HG03457 (cell line): ENCODE measurements around the gene VEGFA.

Experiments
- ATAC-seq: cut with Tn5 transposase; IDR thresholded peaks from one replicate; pipeline ENCODE4 v1.9.1; 2021; ENCODE audit warnings: moderate number of reproducible peaks; ENCODE audit not compliant: unreplicated experiment

VEGFA gene

GRCh38 chr6:43782764-43783513 is 12.9 kb downstream of the VEGFA start:
- ATAC-seq: no peak

GRCh38 chr6:43784049-43784855 is 14.2 kb downstream of the VEGFA start:
- no peak for ATAC-seq

DNA sequence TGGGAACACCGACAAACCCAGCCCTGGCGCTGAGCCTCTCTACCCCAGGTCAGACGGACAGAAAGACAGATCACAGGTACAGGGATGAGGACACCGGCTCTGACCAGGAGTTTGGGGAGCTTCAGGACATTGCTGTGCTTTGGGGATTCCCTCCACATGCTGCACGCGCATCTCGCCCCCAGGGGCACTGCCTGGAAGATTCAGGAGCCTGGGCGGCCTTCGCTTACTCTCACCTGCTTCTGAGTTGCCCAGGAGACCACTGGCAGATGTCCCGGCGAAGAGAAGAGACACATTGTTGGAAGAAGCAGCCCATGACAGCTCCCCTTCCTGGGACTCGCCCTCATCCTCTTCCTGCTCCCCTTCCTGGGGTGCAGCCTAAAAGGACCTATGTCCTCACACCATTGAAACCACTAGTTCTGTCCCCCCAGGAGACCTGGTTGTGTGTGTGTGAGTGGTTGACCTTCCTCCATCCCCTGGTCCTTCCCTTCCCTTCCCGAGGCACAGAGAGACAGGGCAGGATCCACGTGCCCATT is 15.3 kb downstream of the VEGFA start:
- no peak for ATAC-seq

DNA sequence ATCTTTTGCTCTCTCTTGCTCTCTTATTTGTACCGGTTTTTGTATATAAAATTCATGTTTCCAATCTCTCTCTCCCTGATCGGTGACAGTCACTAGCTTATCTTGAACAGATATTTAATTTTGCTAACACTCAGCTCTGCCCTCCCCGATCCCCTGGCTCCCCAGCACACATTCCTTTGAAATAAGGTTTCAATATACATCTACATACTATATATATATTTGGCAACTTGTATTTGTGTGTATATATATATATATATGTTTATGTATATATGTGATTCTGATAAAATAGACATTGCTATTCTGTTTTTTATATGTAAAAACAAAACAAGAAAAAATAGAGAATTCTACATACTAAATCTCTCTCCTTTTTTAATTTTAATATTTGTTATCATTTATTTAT is 15.9 kb downstream of the VEGFA start:
- ATAC-seq: no peak

DNA sequence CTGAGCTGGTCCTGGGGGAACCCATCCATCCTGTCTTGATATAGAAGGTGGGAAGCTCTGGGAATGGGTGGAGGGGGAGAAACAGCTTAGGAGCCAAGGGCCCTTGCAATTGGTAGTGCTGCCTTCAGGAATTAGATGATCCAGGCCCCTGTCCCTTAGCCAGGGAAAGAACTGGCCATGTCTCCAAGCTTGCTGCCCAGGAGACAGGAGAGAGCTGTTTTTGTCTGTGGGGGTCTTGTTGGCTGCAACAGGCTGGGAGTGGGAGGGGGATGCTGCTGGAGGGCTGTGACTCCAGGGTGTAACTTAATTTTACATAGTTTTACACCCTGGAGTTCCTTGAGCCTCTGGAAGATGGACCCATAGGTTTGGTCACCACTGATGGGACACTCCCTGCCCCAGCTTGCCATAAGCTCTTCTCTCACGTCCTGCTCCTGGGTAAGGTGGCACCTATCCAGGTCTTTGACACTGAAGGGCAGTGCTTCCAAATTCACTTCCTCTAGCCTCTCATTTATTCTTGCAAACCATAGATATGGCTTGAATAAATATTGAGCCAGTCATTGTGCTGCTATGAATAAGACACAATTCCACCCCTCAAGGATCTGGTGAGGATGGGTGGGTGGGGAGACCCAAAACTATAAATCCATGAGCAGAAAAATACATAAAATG is 16.8 kb downstream of the VEGFA start:
- no peak for ATAC-seq

DNA sequence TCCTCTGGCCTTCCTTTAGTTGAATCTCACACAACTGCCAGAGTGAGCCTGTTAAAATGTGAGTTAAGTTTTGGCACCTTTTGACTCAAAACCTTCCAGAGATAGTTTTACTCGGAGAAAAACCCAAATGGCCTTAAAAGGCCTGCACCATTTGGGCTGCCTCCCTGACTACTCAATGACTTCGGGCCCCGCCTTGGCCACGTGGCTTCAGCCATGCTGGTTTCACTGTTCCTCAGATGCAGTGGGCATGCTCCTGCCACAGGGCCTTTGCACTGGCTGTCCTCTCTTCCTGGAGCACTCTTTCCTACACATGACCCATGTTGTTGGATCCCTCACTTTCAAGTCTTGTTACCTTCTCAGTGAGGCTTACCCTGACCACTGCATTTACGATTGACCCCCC is 18.3 kb downstream of the VEGFA start:
- ATAC-seq: no peak

DNA sequence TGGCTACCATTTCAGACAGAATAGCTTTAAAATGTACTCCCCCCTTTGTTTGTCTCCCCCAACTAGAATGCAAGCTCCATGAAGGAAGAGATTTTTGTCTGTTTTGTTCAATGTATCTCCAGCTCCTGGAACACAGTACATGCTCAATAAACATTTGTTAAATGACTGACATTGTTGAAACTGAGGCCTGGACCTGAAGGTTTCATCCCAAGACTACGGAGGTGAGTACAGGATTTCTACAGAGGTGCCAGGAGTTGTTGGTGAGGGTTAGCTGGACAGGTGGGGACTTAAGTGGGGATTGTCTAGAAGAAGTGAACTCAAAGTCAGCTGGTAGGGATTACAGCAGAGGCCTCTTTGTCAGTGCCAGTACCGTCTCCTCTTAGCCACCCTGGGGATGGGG is 19.4 kb downstream of the VEGFA start:
- ATAC-seq: no peak

DNA sequence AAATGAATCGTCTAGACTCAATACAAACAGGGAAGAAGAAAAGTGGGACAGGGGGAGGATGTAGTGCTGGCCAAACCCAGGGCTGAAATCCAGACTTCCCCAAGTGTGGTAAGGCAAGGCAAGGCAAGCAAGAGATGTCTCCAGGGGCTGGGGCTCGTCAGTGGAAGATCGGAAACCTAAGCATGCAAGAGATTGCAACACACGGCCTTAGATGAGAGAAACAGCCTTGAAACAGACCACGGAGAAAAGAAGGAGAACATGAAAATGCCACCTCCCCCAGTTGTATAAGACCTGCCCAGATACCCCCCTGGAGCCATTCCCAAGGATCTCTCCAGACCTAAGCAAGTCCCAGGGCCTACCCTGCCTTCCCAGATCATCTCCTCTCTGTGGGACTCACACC is 20.0 kb downstream of the VEGFA start:
- no peak for ATAC-seq

GRCh38 chr6:43791745-43792422 is 21.9 kb downstream of the VEGFA start:
- no peak for ATAC-seq

DNA sequence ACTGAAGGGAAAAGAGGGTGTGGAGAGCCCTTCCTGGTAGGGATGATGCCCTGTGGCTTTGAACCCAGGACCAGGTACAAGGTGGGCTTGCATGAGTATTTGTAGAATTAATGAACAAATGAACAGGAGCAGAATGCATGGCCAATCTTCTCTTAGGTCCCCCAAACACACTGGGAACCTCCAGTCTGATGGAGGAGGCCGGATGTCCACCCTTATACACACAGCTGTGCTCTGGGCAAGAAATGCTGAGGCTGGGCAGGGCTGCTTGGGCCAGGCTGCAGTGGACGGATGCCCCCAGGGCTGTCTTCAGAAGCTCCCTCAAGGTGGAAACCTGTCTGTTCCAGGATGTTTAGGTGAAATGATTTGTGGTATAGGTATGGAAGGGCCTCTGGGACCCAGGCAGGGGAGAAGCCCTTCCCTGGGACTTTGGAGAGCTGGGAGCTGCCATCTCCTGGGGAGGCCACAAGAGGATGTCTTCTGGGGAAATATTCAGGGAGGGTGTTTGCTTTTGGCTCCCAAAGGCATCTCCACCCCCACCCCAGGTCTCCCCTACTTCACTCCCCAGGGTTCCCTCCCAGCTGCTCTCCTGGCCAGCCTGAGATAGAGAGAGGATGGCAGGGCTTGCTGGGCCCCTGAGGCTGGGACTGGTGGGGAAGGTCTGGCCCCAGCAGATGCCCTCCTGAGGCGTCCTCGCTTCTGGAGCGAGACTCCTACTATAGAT is 23.3 kb downstream of the VEGFA start:
- no peak for ATAC-seq

GRCh38 chr6:43793875-43794242 is 23.8 kb downstream of the VEGFA start:
- no peak for ATAC-seq

DNA sequence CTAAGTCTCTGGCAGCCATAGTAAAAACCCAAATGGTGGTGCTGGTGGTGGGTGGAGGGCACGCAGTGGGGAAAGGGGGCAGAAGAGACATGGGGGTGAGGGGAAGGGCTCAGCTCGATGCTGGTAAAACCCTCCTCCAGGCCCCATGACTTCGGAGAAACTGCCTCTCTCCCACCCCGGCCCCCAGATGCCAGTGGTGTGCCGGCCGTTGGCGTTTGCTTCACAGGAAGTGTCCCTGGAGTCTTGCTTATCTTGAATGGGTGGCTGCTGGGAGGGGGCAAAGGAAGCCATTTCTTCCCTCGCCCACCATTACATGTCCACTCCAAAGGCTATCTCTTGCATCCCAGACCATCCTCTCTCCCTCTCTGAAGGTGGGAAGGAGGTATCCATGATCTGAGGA is 25.4 kb downstream of the VEGFA start:
- ATAC-seq: no peak

DNA sequence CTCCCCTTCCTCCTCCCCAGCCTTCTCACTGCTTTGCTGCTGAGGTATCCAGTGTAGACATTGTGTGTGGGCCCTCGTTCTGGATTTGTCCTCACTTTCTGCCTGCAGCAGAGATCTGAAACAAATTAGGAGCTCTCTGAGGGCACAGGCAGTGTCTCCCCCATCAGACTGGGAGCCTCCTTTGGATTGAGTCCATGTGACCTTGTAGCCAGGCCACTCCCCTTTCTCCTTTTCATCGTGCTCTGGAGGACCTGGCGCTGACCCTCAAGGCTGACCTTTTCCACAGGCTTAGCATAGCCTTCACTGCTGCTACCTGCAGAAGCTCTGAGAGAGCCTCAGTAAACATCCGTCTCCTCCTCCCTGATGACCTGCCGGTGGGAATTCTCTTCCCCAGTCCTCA is 26.2 kb downstream of the VEGFA start:
- no peak for ATAC-seq

DNA sequence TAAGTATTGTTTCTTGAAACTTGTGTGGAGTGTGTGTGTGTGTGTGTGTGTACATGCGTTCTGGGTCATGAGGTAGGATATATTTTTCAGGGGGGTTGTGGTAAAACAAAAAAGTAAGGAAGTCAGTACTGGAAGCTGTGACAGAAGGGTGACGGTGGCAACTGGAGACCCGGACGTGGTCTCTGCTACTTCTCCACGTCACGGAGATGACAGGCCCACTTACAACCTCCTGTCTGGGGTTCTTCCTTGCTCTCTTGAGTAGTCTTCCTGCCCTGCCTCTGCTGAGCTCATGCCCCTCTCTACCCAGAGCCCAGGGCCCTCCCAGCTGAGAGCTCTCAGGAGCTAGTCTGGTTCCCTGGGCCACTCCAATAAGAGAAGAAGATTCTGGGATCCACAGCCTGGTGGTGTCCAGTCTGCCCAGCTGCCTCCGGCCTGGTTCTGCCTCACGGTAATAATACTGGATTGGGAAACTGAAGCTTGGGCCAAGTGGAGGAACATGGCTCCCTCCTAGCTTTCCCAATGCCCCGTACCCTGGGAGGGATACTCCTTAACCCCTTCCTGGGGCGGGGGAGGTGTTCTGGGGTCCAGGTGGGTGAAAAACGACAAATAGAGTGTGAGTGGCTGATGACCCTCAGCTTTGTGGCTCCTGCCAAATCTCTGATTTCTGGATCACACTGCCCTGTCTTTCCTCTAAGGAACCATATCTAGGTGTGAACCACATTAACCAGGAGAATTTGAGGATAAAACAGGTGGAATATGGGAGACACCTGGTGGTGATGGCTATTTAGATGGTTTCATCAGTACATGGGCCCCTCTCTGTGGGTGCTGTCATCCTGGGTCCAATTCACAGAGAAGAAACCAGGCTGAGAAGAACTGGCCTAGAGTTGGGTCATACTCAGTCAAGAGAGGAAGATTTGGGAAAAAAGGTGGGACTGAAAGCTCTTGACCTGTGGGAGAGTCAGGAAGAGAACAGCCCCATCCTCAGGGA is 27.2 kb downstream of the VEGFA start:
- ATAC-seq: no peak

GRCh38 chr6:43797919-43798318 is 27.9 kb downstream of the VEGFA start:
- ATAC-seq: no peak

DNA sequence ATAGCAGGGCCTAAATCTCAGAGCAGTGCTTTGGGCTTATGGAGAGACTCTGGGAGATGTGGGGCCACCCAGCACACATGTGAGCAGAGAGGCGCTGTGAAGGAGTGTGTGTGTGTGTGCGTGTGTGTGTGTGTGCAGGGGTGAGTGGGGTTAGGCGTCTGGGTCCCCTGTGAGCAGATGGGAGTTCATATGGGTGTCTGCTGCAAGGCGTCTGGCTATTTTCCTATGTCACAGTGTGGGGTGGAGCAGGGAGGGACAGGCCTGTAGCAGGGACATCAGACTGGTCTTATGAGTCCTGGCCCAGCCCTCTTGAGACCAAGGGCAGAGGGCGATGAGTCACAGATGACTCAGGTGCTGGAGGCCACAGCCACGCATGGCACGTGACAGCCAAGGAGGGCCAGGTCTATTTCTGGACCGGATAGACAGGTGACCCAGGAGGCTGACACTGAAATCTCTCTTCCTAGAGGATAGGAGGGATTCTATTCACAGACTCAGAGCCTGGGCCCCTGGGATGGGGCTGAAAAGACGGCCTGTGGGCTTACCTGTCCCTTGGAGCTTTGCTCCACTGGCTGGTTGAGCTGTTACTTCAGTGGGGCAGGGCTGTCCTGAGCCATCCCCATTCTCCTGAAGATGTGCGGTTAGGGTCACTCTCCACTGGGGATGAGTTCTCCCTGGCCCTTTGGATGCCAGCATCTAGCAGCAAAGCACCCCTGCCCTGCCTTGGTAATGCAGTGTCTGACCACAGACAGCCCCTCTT is 28.9 kb downstream of the VEGFA start:
- no peak for ATAC-seq

GRCh38 chr6:43799551-43800297 is 29.7 kb downstream of the VEGFA start:
- no peak for ATAC-seq

- ATAC-seq: no peak
These were observed 30.2 kb downstream of the VEGFA start for GRCh38 chr6:43800298-43800623.
